Measurements from ENCODE around the gene LBHD2.

LBHD2 gene

DNA sequence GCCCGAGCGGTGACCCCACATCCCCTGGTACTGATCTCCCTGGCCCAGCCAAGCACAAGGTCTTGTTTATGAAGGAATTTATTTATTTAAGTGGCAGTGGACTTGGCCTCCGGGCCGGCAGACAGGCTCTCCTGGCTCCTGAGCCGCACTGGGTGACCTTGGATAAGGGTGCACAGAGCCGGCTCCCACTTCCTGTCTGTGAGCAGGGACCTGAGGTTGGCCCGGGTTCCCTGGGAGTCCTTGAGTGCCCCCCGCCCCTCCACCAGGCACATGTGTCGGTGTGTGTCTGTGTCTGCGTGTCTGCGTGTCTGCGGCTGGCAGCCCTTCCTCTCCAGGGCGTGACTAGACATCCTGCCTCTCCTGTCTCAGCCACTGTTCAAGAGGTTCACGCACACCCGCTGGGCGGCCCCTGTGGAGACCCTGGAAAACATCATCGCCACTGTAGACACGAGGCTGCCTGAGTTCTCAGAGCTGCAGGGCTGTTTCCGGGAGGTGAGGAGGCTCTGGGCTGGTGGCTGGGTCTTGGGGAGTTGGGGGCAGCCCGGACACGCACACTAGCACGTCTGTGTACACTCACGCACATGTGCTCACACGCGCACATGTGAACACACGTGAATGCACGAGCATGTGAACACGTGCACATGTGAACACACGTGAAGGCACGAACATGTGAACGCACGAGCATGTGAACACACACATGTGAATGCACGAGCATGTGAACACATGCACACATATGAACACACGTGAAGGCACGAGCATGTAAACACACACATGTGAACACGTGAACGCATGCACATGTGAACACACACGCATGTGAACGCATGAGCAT is 48.6 kb downstream of the LBHD2 start:
- CTCF ChIA-PET, result no interaction called here
- POLR2A ChIA-PET, result no interaction called here
- DNase-seq (ENCODE audit: extremely low spot score), result no peak
- TF ChIP-seq ARNT (IDR thresholded peaks at IDR 0.05) (no peak), L3MBTL2 (conservative IDR thresholded peaks at IDR 0.05) (peak; percentile 25)

DNA sequence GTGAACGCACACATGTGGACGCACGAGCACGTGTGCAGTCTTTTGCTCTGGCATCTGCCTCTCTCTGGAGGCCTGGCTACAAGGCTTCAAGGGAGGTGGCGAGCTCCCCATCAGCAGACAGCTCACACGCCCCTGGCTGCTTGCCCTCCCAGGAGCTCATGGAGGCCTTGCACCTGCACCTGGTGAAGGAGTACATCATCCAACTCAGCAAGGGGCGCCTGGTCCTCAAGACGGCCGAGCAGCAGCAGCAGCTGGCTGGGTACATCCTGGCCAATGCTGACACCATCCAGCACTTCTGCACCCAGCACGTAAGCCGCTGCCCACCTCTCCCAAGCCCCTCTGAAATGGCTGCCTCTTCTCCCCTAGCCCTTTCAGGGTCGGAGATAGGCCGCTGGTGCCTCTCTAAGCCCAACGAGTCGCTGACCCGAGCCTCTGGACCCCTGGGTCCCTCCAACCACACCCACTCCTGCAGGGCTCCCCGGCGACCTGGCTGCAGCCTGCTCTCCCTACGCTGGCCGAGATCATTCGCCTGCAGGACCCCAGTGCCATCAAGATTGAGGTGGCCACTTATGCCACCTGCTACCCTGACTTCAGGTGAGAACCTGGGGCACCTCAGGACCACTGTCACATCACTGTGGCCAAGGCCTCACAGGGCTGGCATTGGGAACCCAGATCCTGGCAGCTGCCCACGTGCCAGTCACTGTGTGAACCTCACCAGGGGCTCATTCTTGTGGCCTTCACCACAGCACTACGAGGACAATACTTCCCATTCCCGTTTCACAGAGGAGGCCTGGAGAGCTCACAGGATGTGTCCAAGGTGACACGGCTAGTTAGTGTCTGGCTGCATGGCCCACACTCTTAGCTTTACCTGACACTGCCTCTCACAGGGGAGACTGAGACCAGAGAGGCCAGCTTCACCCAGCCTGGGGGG is 49.5 kb downstream of the LBHD2 start:
- ChIA-PET CTCF (interaction anchor here (0.7 to 0.9 kb wide), 2 partner anchors 9 to 159 kb away, joined by 3 read pairs; no protein-coding TSS in a partner anchor), POLR2A (no interaction called here)
- no peak for DNase-seq (ENCODE audit: extremely low spot score)
- TF ChIP-seq ZNF384 (IDR thresholded peaks at IDR 0.05), result no peak
- TF ChIP-seq SUZ12 (IDR thresholded peaks at IDR 0.05), result no peak
- no peak for TF ChIP-seq HDGF (IDR thresholded peaks at IDR 0.05; ENCODE audit: borderline replicate concordance)
- TF ChIP-seq LEF1 (IDR thresholded peaks at IDR 0.05; ENCODE audit: borderline replicate concordance), result no peak
- TF ChIP-seq L3MBTL2 (conservative IDR thresholded peaks at IDR 0.05), result no peak
- TF ChIP-seq CTBP1 (IDR thresholded peaks at IDR 0.05; ENCODE audit: borderline replicate concordance), result no peak
- TF ChIP-seq TARDBP (IDR thresholded peaks at IDR 0.05), result no peak
- no peak for TF ChIP-seq NFRKB (IDR thresholded peaks at IDR 0.05)
- no peak for TF ChIP-seq FOXM1 (IDR thresholded peaks at IDR 0.05; ENCODE audit: borderline replicate concordance)
- no peak for TF ChIP-seq ELF4 (IDR thresholded peaks at IDR 0.05)
- no peak for TF ChIP-seq ARNT (IDR thresholded peaks at IDR 0.05)
- no peak for TF ChIP-seq BHLHE40 (IDR thresholded peaks at IDR 0.05; ENCODE audit: borderline replicate concordance)
- TF ChIP-seq FOXA1 (IDR thresholded peaks at IDR 0.05), result no peak
- TF ChIP-seq SP1 (IDR thresholded peaks at IDR 0.05), result no peak
- TF ChIP-seq FOXK2 (IDR thresholded peaks at IDR 0.05), result no peak
- TF ChIP-seq PKNOX1 (IDR thresholded peaks at IDR 0.05), result no peak

DNA sequence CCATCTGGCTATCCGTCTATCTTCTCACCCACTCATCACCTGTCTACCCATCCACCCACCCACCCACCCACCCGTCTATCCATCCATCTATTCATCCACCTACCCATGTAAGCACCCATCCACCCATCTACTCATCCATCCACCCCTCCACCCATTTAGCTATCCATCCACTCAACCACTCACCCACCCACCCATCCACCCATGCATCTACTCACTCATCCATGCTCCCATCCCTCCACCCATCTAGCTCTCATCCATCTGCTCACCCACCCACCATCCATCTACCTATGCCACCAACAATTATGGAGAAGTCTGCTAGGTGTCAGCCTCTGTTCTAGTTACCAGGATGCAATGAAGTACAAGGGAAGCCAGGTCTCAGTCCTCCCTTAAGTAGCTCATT is 50.4 kb downstream of the LBHD2 start:
- ChIA-PET POLR2A (no interaction called here), CTCF (interaction anchor here (0.9 kb wide), 1 partner anchor 8 kb away, joined by 3 read pairs; no protein-coding TSS in a partner anchor)
- no peak for DNase-seq (ENCODE audit: extremely low spot score)
- TF ChIP-seq ARNT (IDR thresholded peaks at IDR 0.05) (no peak), NFRKB (IDR thresholded peaks at IDR 0.05) (no peak), ZNF384 (IDR thresholded peaks at IDR 0.05) (no peak), CTBP1 (IDR thresholded peaks at IDR 0.05; ENCODE audit: borderline replicate concordance) (no peak), PKNOX1 (IDR thresholded peaks at IDR 0.05) (no peak), FOXA1 (IDR thresholded peaks at IDR 0.05) (no peak), FOXK2 (IDR thresholded peaks at IDR 0.05) (no peak), BHLHE40 (IDR thresholded peaks at IDR 0.05; ENCODE audit: borderline replicate concordance) (no peak), ELF4 (IDR thresholded peaks at IDR 0.05) (no peak)

- TF ChIP-seq FOXA1 (IDR thresholded peaks at IDR 0.05), result no peak
- TF ChIP-seq NFRKB (IDR thresholded peaks at IDR 0.05), result no peak
- TF ChIP-seq ELF4 (IDR thresholded peaks at IDR 0.05), result no peak
- TF ChIP-seq SUZ12 (IDR thresholded peaks at IDR 0.05), result no peak
- ChIA-PET CTCF (interaction anchor here (3.1 kb wide), 1 partner anchor 30 kb away, joined by 15 read pairs; no protein-coding TSS in a partner anchor), POLR2A (no interaction called here)
- DNase-seq (ENCODE audit: extremely low spot score), result no peak
These were observed 50.9 kb downstream of the LBHD2 start for GRCh38 chr14:103134919-103135318.

- DNase-seq (ENCODE audit: extremely low spot score), result no peak
- POLR2A ChIA-PET, result interaction anchor here (0.9 kb wide), 1 partner anchor 249 kb away, joined by 3 read pairs; the partner anchor contains the start of gene MARK3
- TF ChIP-seq ELF4 (IDR thresholded peaks at IDR 0.05) (no peak), PKNOX1 (IDR thresholded peaks at IDR 0.05) (no peak), BHLHE40 (IDR thresholded peaks at IDR 0.05; ENCODE audit: borderline replicate concordance) (no peak), ARNT (IDR thresholded peaks at IDR 0.05) (no peak), HDGF (IDR thresholded peaks at IDR 0.05; ENCODE audit: borderline replicate concordance) (no peak), NFRKB (IDR thresholded peaks at IDR 0.05) (no peak), TARDBP (IDR thresholded peaks at IDR 0.05) (no peak), FOXM1 (IDR thresholded peaks at IDR 0.05; ENCODE audit: borderline replicate concordance) (no peak), SP1 (IDR thresholded peaks at IDR 0.05) (no peak), CTBP1 (IDR thresholded peaks at IDR 0.05; ENCODE audit: borderline replicate concordance) (no peak), ZNF384 (IDR thresholded peaks at IDR 0.05) (no peak), FOXK2 (IDR thresholded peaks at IDR 0.05) (no peak), L3MBTL2 (conservative IDR thresholded peaks at IDR 0.05) (no peak)
- CTCF ChIA-PET, result interaction anchor here (0.6 to 3.1 kb wide), 2 partner anchors 30 to 383 kb away, joined by 3 to 15 read pairs; no protein-coding TSS in a partner anchor
These were observed 51.6 kb downstream of the LBHD2 start for GRCh38 chr14:103135333-103136260.
